ENCODE results near the gene BMPR2.
"Not testable (repeated sequence)": the region's sequence is repeated elsewhere in the genome, so short reads cannot be mapped to it uniquely, and the experiment has no call there.

The BMPR2 gene

GRCh38 chr2:202375609-202376408 lies at the start of gene BMPR2:
BMPR2 (plus strand) TSS chr2:202376327; CDS start chr2:202377475, 1,148 bp downstream.
- peak; percentile 66 to 87 (median 78) for DNase-seq

- DNase-seq = no peak
Measured at GRCh38 chr2:202327858-202328257, 48.3 kb upstream of the BMPR2 start.

- DNase-seq = no peak
Measured at GRCh38 chr2:202335791-202336467, 40.2 kb upstream of the BMPR2 start.

DNA sequence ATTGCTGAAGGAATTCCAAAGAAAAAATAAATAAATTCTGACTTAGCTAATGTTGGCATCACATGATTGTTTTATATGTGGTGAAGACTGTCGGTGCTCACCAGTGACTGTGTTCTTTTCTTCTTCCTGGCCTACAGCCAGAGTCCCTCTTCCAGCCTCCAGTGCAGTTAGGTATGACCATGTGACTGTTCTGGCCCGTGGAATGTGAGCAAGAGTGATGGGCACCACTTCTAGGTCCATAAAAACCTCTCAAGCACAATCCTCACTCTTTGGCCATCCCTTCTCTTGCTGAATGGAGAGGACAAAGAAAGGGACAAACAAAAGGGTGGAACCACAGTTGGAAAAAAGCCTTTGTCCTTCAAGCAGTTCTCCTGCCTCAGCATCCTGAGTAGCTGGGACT lies 39.0 kb upstream of the BMPR2 start:
- no peak for DNase-seq

DNA sequence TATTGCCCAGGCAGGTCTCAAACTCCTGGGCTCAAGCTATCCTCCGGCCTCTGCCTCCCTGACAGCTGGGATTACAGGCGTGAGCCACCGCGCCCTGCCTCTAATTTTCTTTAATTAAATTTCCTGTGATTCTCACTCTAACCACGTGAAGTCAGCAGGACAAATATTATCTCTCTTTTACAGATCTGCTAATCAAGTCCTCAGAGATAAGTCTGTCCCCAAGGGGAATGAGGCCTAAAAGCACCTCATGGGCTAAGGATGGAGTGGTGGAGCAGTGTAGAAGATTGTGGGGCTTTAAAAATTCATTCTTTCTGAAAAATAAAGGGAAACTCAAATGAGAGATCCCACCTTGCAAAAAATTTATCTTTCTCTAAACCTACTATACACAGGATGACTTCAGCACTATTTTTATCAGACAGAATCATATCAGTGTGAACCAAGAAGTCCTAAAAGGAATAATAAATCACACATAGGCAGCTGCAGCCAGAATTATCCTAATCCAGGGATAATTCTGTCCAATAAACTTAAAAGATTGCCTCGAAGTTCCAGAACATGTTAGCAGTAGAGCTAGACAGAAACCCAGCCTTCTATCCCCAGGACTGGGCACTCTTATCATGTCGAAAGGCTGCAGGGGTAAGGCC lies 38.3 kb upstream of the BMPR2 start:
- DNase-seq = no peak

DNA sequence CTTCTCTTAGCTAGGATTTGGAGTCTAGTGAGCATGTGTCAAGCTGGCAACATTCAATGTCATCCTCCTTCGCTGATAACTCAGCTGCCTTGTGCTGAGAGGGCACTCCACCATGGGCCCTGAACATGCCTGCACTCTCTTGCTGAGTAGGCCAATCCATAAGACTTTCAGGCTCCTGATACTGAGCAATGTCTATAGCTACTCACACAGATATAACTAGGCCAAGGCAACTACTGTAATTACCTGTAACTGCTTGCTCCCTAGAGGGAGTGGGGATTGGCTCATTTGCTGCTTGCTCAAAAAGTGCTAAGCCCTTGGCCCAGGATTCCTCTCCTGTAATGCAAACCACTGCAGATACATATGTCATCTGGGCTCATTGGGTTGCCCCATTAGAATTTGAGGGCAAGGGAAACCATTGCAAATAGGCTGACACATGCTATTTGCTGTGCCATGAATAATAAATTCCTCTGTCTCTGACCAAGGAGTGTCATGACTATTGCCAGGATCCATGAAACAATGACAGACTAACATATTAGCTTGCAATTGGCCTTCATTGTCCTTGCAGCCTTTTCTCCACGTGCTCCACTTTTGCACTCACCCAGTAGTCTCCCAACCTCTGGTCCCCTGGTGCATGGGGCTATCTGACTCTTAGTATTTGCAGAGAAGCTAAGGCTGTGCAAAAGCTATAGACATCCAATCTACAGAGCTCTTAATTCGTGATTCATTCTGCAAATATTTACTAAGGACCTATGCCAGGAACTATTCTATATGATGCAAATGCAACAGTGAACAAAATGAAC lies 36.9 kb upstream of the BMPR2 start:
- DNase-seq = no peak

GRCh38 chr2:202344178-202344577 lies 31.9 kb upstream of the BMPR2 start:
- no peak for DNase-seq

GRCh38 chr2:202346180-202346579 lies 29.9 kb upstream of the BMPR2 start:
- DNase-seq = no peak

DNA sequence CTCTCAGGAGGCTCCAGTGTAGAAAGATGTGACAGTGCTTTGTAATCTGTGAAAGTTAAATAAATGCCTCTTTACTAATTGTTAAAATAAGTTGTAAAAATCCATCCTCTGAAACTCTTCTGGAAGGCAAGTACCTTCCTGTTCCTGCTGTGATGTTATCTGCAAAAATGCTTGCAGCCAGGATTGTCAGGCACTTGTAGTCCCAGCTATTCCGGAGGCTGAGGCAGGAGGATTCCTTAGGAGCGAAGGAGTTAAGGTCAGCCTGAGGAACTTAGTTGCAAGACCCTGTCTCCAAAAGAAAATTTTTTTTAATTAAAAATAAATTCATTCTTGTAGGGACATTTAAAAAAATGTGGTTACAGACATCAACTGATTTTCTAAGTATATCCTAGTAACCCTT lies 22.7 kb upstream of the BMPR2 start:
- DNase-seq = no peak

- no peak for DNase-seq
Measured at GRCh38 chr2:202355993-202356505, 20.1 kb upstream of the BMPR2 start.

DNA sequence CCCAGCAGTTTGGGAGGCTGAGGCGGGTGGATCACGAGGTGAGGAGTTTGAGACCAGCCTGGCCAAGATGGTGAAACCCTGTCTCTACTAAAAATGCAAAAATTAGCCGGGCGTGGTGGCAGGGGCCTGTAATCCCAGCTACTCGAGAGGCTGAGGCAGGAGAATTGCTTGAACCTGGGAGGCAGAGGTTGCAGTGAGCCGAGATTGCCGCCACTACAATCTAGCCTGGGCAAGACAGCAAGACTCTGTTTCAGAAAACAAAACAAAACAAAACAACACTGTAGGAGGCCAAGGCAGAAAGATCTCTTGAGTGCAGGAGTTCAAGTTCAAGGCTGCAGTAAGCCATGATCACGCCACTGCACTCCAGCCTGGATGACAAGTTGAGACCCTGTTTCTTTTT lies 17.2 kb upstream of the BMPR2 start:
- not testable (repeated sequence) for DNase-seq

GRCh38 chr2:202360646-202361045 lies 15.5 kb upstream of the BMPR2 start:
- DNase-seq = no peak

DNA sequence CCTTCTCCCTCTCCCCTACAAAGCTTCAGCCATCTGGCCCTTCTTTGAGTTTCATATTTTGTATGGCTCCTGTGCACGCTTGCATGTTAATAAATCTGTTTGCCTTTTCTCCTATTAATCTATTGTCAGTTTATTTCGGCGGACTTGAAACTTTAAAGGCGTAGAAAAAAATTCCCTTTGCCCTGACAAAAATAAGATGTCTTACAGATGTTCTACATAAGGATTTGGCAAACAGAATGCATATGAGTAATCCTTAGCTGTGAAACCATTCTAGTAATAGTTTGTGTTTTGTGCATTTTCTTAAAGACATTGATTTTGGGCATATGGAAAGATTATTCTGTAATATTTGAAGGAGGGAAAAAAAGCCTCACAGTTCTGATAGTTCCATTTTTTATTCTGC lies 15.0 kb upstream of the BMPR2 start:
- DNase-seq = no peak

DNA sequence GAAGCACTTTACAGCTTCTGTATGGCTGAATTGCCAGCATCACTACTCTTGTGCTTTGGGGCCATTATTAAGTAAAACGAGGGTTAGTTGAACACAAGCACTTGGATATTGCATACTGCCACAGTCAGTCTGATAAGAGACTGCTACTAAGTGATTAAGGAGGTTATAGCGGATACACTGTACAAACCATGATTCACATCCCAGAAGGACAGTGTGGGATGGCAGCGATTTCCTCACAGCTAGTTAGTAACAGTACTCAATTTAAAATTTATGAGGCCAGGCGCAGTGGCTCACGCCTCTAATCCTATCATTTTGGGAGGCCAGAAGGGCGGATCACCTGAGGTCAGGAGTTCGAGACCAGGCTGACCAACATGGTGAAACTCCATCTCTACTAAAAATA lies 2.6 kb upstream of the BMPR2 start:
- DNase-seq = no peak

DNA sequence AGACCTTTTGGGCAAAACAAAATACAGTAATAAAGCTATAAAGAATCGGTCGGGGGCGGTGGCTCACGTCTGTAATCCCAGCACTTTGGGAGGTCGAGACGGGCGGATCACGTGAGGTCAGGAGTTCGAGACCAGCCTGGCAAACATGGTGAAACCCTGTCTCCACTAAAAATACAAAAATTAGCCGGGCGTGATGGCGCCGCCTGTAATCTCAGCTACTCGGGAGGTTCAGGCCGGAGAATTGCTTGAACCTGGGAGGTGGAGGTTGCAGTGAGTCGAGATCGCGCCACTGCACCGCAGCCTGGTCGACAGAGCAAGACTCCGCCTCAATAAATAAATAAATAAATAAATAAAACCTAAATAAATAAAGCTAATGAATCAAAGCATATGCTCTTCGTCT lies 1.7 kb upstream of the BMPR2 start:
- DNase-seq = not testable (repeated sequence)

DNA sequence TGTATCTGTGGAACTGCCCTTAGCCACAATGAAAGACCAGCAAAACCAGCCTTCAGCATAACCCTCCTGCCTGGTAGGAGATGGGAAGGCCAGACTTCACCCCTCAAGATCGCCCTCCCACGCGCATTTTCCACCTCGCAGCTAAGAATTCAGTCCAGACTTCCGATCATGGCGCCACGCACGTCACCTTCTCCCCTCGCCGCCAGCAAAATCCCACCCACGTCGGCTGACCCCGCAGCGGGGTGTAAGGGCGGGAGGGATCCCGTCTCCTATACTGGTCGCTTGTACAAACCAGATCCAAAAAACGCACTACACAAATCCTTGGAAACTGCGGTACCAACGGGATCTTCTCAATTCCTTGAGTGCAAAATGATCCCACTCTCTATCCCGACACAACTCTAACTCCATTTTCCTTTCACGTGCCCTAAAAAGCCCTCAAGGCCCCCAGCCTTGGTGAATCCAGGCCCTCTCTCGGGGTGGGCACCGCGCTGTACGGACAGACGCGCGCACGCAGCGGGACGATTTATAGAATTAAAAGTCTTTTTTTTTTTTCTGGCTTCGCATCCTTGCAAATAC lies 1.0 kb upstream of the BMPR2 start:
- peak in 5 of 6 experiments; percentile 12 to 42 (median 25) for DNase-seq

GRCh38 chr2:202376460-202377206 lies 506 bp downstream of the BMPR2 start:
- DNase-seq = peak; percentile 30 to 82 (median 57)

DNA sequence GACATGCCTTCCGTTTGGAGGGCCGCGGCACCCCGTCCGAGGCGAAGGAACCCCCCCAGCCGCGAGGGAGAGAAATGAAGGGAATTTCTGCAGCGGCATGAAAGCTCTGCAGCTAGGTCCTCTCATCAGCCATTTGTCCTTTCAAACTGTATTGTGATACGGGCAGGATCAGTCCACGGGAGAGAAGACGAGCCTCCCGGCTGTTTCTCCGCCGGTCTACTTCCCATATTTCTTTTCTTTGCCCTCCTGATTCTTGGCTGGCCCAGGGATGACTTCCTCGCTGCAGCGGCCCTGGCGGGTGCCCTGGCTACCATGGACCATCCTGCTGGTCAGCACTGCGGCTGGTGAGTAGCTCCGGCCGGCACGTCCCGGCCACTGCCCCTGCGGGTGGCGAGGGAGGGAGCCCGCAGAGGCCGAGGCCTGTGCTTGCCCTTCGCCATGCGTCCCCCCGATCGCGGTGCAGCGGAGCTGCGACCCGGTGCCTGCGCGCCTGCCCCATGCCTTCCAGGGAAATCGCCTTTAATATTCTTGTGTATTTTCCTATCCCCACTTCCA lies 1.2 kb downstream of the BMPR2 start:
- peak in 1 of 6 experiments; percentile 3 for DNase-seq

DNA sequence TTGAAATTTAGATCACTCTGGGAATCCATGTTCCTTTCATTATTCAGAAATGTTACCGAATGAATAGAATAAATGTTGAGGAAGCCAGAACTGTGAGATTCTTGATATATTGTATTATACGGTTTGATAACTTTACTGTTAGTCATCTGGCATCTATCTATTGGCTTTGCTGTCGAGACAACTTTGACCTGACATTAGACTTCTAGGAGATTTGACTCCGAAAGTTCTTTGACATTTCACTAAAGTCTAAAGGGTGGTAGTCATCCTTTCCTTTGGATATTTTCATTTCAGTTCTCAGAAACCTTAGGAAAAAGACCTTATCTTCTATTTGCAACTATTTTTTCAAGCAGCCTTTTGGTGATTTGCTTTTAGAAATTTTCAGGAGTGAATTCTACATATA lies 1.9 kb downstream of the BMPR2 start:
- no peak for DNase-seq

DNA sequence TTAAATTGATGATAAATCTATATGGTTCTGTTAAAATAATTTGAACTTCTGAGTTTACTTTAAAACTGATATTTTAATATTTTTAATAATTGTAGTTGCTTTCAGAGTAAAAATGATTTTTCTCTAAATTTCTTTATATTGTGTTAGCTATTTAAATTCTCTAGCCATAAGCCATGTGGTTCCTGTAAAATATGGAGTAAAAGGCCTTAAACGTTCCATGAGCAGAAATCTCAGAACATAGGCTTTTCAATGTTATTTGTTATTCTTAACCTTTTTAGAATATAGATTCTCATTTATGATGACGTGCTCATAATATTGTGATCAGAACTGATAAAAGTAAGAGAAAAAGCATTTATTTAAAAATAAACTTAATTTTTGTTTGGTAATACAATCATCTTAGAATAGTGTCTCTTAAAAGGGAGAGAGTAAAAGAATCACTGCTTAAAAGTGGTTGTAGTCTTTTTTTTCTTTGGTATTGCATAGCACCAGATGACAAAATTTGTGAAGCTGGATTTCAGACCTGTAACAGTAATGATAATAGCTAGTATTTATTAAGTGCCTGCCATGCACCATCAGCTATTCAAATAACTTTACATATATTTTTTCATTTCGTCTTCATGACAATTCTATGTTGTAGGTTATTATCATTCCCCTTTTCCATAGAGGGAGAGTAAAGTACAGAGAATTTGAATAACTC lies 2.7 kb downstream of the BMPR2 start:
- DNase-seq = no peak

DNA sequence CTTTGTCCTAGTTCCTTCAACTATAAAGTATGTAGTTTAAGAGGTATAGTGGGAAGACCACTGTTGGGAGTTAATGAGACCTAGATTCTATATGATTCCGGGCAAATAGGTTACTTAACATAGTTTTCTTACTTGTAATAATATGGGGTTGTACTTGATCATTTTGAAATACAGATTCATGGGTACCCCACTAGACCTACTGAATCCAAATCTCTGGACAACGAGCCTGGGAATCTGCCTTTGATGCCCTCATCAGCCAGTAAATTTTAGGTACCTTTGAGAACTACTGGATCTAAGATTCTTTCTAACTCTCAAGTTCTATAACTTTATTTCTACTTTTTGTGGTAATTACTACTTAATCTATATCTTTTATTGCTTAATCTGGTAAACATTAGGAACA lies 6.6 kb downstream of the BMPR2 start:
- DNase-seq = no peak

All from stimulated activated naive CD4-positive, alpha-beta T cell (primary cell).